OCI-LY1 (cell line): ENCODE data around the gene MED4.

Experiments
- H2AFZ ChIP-seq: fragments of 200-600 bp; sonication (generic), shearing (Covaris generic); 2 replicates; pipeline ENCODE4 v1.6.0; 2014; ENCODE audit warnings: antibody characterized with exemption, mild to moderate bottlenecking, low read length
- H3F3A ChIP-seq: fragments of 200-600 bp; sonication (generic), shearing (Covaris generic); 2 replicates; pipeline ENCODE4 v1.6.0; 2014; ENCODE audit warnings: mild to moderate bottlenecking, antibody characterized with exemption, low read length, moderate library complexity; ENCODE audit not compliant: insufficient read depth
- H3K27ac ChIP-seq: fragments of 200-600 bp; sonication (generic); 2 replicates; pipeline ENCODE4 v1.5.1; 2014; ENCODE audit warnings: low read length, mixed run types, mild to moderate bottlenecking, low read depth; ENCODE audit not compliant: poor library complexity, severe bottlenecking
- H3K27me3 ChIP-seq: fragments of 200-600 bp; sonication (generic); 2 replicates; pipeline ENCODE4 v1.6.0; 2014; ENCODE audit warnings: antibody characterized with exemption, mild to moderate bottlenecking, low read length, moderate library complexity; ENCODE audit not compliant: insufficient read depth
- H3K36me3 ChIP-seq: fragments of 200-600 bp; sonication (generic); 2 replicates; pipeline ENCODE4 v1.6.1; 2014; ENCODE audit warnings: mild to moderate bottlenecking, antibody characterized with exemption, low read length, moderate library complexity, mixed read lengths; ENCODE audit not compliant: insufficient read depth
- H3K4me1 ChIP-seq: fragments of 200-600 bp; sonication (generic); 2 replicates; pipeline ENCODE4 v1.5.1; 2014; ENCODE audit warnings: mild to moderate bottlenecking, low read length, moderate library complexity; ENCODE audit not compliant: insufficient read depth, severe bottlenecking
- H3K4me2 ChIP-seq: fragments of 200-600 bp; sonication (generic), shearing (Covaris generic); 2 replicates; pipeline ENCODE4 v1.6.1; 2014; ENCODE audit warnings: low read length
- H3K4me3 ChIP-seq: fragments of 200-600 bp; sonication (generic); 2 replicates; pipeline ENCODE4 v1.5.1; 2014; ENCODE audit warnings: low read length, low read depth, mild to moderate bottlenecking, mixed read lengths; ENCODE audit not compliant: poor library complexity, severe bottlenecking
- H3K79me2 ChIP-seq: fragments of 200-600 bp; shearing (Covaris generic); 2 replicates; pipeline ENCODE4 v1.6.1; 2016; ENCODE audit warnings: mixed run types, low read length, mixed read lengths; ENCODE audit not compliant: insufficient read depth
- H3K9ac ChIP-seq: fragments of 200-600 bp; sonication (generic), shearing (Covaris generic); 2 replicates; pipeline ENCODE4 v1.6.1; 2014; ENCODE audit warnings: mild to moderate bottlenecking, low read length, mixed read lengths
- H3K9me2 ChIP-seq: fragments of 200-600 bp; sonication (generic), shearing (Covaris generic); 2 replicates; pipeline ENCODE4 v1.6.1; 2014; ENCODE audit warnings: low read depth, mild to moderate bottlenecking, low read length, mixed read lengths
- H3K9me3 ChIP-seq: fragments of 200-600 bp; shearing (Covaris generic); 2 replicates; pipeline ENCODE4 v1.6.1; 2014; ENCODE audit warnings: low read length, mixed read lengths
- H4K20me1 ChIP-seq: fragments of 200-600 bp; sonication (generic), shearing (Covaris generic); 2 replicates; pipeline ENCODE4 v1.6.0; 2016; ENCODE audit warnings: mild to moderate bottlenecking, low read length; ENCODE audit not compliant: insufficient read depth
- EZH2 ChIP-seq: fragments of 200-600 bp; sonication (generic), shearing (Covaris generic); IDR thresholded peaks from 2 replicates; pipeline ENCODE4 v1.8.0; 2017; ENCODE audit warnings: borderline replicate concordance, mixed run types, mild to moderate bottlenecking, antibody characterized with exemption, low read length, moderate library complexity, mixed read lengths
- TF ChIP-seq, protein P1 (sequence below): fragments of 200-600 bp; sonication (generic), shearing (Covaris generic); IDR thresholded peaks from 2 replicates; pipeline ENCODE4 v1.5.1; 2017; ENCODE audit warnings: mild to moderate bottlenecking, antibody characterized with exemption, low read length, moderate library complexity, mixed read lengths

Gene MED4

DNA sequence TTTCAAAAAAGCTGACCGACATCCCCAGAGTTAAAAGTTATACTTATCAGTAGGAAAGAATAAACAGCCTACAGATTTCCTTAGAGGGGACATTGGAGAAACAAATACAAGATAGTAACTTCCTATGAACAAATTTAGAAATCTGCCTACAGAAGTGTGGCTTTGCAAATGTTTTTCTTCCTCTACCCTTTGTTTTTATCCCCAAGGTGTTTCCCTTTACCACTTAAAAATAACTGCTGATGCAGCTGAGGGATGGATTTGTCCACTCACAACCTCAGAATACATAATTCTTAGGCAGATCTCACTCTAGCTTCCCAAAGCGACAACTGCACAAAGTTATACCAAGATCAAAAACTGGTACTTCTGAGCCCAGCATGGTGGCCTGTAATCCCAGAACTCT lies 20.9 kb downstream of the MED4 start:
- Histone ChIP-seq H3K36me3 (peaks cover 96% of the 10 kb centered on the region), H3K27ac (no peak overlapping the region), H3F3A (no peaks in the 10 kb centered on the region), H4K20me1 (no peaks in the 10 kb centered on the region), H3K4me2 (no peak overlapping the region), H3K9me2 (no peaks in the 10 kb centered on the region), H3K27me3 (no peaks in the 10 kb centered on the region), H3K9me3 (peaks cover 14% of the 10 kb centered on the region), H3K9ac (no peak overlapping the region), H3K79me2 (no peaks in the 10 kb centered on the region), H2AFZ (no peak overlapping the region), H3K4me1 (peaks cover 7% of the 10 kb centered on the region), H3K4me3 (no peak overlapping the region)
- TF ChIP-seq, protein P1, sequence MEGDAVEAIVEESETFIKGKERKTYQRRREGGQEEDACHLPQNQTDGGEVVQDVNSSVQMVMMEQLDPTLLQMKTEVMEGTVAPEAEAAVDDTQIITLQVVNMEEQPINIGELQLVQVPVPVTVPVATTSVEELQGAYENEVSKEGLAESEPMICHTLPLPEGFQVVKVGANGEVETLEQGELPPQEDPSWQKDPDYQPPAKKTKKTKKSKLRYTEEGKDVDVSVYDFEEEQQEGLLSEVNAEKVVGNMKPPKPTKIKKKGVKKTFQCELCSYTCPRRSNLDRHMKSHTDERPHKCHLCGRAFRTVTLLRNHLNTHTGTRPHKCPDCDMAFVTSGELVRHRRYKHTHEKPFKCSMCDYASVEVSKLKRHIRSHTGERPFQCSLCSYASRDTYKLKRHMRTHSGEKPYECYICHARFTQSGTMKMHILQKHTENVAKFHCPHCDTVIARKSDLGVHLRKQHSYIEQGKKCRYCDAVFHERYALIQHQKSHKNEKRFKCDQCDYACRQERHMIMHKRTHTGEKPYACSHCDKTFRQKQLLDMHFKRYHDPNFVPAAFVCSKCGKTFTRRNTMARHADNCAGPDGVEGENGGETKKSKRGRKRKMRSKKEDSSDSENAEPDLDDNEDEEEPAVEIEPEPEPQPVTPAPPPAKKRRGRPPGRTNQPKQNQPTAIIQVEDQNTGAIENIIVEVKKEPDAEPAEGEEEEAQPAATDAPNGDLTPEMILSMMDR = no peak

DNA sequence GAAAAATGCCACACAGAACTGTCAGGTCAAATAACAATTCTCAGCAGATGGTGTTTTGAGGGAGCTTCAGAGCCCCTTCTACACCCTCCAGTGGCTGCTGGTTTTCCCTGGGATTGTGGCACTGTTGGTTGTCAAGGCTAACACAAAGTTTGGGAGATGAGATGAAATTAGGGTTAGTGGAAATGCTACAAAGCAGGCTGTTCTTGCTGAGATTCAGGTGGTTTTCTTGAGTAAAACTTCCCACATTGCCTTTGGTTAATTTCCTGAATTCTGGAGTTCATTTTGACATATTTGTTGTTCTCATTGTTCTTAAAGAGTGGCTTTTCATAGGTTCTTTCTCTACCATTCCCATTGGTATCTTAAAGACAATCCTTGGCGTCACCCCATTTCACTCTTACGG lies 22.1 kb downstream of the MED4 start:
- Histone ChIP-seq H3K9me3 (peaks cover 14% of the 10 kb centered on the region), H3K9ac (no peak overlapping the region), H3K36me3 (peaks cover 98% of the 10 kb centered on the region), H4K20me1 (no peaks in the 10 kb centered on the region), H3K27ac (no peak overlapping the region), H3K4me2 (no peak overlapping the region), H3K27me3 (no peaks in the 10 kb centered on the region), H3F3A (no peaks in the 10 kb centered on the region), H3K79me2 (no peaks in the 10 kb centered on the region), H3K4me1 (no peaks in the 10 kb centered on the region), H3K9me2 (no peaks in the 10 kb centered on the region), H3K4me3 (no peak overlapping the region), H2AFZ (no peak overlapping the region)
- TF ChIP-seq EZH2 = no peak
- TF ChIP-seq, protein P1 = no peak

DNA sequence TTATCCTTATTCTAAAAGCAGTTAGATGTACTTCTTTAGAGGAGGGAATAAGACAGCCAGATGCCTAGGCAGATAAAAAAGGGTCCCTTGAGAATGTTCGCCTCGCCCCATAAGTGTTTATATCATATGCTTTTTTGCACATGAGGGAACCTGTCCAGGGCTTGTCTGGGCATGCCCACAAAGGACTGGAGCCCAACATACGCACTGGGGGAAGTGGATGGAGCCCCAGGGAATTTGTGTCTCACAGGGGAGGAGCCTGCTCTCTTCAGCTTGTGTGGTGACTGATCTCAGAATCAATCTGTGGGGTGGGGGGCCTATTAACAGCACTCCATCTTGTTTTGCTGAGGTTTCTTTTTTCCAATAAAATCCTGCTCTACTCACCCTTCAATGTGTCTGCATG lies 22.6 kb downstream of the MED4 start:
- Histone ChIP-seq H3K9me3 (peaks cover 14% of the 10 kb centered on the region), H3K36me3 (peaks cover 100% of the 10 kb centered on the region), H3K9me2 (no peaks in the 10 kb centered on the region), H3K4me3 (no peak overlapping the region), H3K79me2 (no peaks in the 10 kb centered on the region), H3K27me3 (no peaks in the 10 kb centered on the region), H3F3A (no peaks in the 10 kb centered on the region), H3K4me1 (no peaks in the 10 kb centered on the region), H3K27ac (no peak overlapping the region), H2AFZ (no peak overlapping the region), H3K9ac (no peak overlapping the region), H4K20me1 (no peaks in the 10 kb centered on the region), H3K4me2 (no peak overlapping the region)
- TF ChIP-seq EZH2 = no peak
- TF ChIP-seq, protein P1 = no peak
